CD4-positive, alpha-beta T cell treated with Interleukin-17A for 1 hour (primary cell): ENCODE data around the gene CFAP65.

Experiments used
- DNase-seq: peaks from one replicate; pipeline ENCODE4 v3.0.0-alpha.2; 2020

Gene CFAP65

DNA sequence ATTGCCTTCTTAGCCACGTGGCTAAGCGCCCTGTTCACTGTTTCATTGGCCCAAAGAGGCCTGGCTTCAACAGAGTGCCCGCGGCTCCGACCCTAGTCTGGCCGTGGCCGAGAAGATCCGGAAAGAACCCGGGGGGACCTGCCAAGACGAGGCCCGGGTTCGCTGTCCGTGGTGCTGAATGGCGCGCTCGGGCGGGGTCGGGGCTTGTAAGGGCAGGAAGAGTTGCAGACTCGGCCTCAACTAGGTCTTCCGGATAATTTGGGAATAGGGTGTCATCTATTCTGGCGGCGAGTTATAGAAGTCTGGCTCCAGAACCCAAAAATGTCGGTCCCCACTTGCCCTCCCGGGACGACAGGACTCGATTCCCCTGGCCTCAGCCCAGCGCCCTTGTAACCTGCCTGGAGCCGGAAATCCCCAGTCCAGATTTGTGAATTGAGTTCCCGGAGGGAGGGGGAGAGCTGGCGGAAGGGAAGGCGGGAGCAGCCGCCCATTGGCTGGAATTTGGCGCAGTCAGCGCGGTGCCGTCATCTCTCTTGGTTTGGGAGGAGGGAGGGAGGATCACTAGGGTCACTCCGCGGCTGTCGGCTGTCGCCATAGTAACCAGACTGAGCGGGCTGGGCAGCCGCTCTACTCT, 78.3 kb downstream of the CFAP65 start:
- peak; percentile 43 for DNase-seq

DNA sequence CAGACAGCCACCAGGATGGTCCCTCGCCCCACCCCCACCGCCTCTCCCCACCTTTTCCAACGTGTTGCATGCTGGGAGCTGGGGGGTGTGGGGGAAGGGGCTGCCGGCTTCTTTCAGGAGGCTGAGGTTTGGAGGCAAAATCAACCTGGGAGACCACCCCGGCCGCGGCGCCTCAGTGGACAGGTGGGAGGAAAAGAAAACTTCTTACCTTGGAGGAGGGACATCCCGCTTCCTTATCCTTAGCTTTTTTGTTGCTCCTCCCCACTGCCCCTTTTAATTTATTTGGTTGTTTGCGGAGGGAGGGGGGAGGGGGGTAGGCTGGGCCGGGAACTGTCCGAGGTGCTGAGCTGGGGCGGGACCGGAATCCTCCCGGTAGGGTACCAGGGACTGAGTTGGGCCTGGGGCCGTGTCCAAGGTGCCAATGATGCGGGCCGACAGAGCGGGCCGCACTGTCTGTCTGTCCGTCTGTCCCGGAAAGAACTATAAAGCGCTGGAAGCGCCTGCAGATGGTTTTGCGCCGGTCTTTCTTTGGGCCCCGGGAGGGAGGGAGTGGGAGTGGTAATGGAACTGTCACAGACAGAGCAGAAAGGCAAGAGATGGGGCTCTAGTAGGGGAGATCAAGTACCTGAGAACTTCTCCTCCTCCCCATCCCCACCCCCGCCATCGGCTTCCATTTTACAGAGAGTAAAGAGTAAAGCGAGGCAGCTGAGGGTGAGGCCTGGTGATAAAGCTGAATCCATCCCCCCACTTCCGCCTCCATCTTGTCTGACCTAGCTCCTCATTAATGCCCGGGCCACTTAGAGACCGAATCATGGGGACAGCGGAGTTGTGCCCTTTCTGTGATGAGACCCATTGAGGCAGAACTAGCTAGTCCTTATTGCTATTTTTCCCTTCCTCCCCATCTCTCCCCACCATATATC, 79.4 kb downstream of the CFAP65 start:
- no peak for DNase-seq

DNA sequence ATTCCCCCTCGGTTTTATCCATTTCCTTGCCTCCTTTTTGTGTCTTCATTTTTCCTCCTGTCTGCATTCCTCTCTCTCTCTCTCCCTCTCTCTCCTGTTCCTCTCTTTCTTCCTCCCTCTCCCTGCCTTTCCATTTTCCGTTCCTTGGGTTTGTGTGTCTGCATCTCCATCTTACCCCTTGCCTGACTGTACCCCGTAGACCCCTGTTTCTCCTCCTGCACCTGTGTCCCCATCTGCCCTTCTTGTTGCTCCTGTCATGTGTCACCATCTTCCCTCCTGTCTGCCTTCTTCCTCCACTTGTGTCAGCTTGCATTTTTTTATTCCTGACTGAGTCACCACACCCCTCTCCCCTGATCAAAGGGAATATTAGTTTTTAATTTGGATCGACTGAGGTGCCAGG, 80.1 kb downstream of the CFAP65 start:
- DNase-seq, result no peak

DNA sequence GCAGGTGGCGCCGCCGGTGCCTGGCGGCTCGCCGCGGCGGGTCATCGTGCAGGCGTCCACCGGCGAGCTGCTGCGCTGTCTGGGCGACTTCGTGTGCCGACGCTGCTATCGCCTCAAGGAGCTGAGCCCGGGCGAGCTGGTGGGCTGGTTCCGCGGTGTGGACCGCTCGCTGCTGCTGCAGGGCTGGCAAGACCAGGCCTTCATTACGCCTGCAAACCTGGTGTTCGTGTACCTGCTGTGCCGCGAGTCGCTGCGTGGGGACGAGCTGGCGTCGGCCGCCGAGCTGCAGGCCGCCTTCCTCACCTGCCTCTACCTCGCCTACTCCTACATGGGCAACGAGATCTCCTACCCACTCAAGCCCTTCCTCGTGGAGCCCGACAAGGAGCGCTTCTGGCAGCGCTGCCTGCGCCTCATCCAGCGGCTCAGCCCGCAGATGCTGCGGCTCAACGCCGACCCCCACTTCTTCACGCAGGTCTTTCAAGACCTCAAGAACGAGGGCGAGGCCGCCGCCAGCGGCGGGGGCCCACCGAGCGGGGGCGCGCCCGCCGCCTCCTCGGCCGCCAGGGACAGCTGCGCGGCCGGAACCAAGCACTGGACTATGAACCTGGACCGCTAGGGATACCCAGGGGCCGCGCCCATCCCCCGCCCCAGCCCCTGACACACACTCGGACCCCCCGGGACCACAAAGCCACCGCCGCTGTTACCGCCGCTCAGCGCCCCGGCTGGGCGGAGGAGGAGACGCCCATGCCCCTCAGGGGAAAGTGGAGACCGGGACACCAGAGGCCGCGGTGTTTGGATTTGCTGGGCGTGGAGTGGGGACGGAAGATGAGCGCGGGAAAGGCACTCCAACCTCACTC, 80.8 kb downstream of the CFAP65 start:
- DNase-seq, result no peak

DNA sequence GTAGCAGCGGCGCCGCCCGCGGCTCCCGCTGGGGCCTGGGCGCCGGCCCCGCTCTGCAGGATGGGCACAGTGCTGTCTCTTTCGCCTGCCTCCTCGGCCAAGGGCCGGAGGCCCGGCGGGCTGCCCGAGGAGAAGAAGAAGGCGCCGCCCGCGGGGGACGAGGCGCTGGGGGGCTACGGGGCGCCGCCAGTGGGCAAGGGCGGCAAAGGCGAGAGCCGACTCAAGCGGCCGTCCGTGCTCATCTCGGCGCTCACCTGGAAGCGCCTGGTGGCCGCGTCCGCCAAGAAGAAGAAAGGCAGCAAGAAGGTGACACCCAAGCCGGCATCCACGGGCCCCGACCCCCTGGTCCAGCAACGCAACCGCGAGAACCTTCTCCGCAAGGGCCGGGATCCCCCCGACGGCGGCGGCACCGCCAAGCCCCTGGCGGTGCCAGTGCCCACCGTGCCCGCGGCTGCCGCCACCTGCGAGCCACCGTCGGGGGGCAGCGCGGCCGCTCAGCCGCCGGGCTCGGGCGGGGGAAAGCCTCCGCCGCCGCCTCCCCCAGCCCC, 81.5 kb downstream of the CFAP65 start:
- no peak for DNase-seq

DNA sequence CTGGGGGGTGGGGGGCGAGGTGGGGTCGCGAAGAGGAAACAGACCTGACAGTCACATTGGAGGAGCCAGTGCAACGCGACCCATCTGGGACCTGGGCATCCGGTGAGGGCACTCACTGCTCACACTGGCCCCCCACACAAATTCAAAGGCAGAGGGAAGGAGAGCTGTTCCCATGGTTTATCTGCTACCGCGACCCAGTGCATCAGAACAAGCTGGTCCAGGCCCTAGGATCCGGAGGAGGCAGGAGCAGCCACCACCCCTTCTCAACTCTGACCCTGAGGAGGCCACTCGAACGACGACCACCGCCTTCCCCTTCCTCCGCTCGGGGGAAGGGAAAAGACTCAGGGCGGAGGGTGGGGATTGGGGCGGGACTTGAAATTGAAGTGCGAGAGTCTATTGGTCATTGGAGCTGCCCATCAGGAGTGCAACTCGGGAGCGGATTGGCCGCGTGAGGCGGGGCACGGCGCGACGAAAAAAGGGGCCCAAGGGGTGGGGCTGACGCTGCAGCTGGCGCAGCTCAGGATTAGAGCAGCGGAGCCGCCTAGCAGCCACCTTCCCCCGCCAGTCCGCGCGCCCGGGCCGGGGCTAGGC, 82.1 kb downstream of the CFAP65 start, which contains the start of gene CDK5R2:
Gene CDK5R2 (plus strand): TSS at position 526 of the 591 bp plus-strand sequence. CDS start 155 bp downstream, outside the sequence.
- DNase-seq, result peak; percentile 71

DNA sequence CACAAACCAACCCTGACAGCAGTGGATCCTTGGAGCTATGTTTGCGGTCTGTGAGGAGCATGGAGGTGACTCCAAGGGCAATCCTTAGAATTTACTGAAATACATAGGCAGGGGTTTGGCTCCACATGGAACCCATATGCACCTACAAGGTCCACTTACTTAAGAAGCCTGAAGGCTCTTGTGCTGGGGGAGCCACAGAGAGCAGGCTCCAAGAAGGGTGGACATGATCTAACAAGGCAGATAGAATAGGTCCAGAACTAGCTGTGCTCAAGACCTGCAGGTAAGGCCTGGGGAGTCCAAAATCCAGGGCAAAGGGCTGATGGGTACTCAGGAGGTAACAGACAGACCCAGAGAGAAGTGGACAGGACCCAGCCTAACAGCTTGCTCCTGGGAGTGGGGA, 83.0 kb downstream of the CFAP65 start:
- DNase-seq, result no peak

DNA sequence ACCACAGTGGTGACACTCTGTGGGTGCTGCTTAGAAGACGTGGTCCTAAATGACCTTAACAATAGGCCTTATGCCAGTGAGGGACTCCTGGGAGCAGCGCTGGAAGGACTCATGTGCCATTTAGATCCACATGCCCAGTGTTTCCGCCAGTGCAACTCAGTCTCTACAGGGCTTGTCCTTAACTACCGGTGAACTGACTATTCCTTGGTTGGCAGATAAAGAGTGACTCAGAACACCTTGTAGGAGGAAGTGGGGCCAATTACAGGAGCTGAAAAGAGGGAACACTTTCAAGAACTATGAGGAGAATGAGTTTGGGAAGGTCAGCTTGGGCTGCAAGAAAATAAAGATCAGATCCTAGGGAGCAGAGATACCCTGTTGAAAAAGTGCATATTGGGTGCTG, 83.6 kb downstream of the CFAP65 start:
- DNase-seq, result no peak

DNA sequence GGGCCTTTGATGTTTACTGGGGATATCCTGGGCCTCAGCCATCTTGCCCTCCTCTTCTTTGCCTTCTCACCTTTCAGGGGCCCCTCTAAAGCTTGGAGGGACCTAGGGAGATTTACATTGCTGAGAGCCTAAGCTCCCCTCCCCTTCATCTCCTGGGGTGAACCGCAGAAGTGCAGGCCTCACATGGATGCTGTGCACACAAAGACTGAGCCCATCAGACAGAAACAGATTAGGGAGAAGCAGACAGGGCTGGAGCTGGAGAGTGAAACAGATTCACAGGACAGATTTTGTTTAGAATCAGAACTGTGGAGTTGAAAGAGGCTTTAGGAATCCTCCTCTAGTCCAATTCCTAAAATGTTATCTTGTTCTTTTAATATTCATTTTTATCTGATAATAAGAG, 85.3 kb downstream of the CFAP65 start:
- no peak for DNase-seq

DNA sequence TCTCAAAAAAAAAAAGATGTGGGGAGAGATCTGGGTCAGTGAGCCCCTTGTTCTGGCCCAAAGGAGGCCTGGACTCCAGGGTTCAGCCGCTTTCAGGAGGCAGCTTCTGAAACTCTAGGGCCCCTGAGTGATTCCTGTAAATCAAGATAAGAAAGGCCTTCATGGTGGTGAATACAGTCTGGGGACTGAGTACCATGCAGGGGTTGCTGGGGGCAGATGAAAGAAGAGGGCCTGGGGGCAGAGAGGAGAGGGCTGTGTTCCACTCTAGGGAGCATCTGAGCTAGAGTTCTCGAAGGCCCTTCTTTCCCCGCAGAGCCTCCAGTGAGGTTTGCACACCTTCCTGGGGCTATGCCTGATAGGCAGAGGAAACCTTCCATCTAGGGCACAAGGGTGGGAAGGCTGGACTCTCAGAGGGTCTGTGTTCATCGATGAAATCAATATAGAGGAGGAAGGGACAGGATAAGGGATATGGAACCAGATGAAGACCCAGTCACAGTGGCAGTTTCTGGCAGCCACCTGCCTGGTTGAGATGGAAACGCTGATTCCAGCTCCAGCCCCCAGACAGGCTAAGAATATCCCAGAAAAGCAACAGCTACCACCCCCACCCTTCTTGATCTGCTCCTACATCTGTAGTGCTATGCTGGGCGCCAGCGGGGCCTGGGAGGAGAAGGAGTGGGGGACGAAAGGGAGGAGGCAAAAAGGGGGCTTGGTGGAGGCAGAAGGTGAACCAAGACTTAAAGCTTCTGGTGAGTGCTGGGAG, 86.6 kb downstream of the CFAP65 start:
- DNase-seq, result no peak

DNA sequence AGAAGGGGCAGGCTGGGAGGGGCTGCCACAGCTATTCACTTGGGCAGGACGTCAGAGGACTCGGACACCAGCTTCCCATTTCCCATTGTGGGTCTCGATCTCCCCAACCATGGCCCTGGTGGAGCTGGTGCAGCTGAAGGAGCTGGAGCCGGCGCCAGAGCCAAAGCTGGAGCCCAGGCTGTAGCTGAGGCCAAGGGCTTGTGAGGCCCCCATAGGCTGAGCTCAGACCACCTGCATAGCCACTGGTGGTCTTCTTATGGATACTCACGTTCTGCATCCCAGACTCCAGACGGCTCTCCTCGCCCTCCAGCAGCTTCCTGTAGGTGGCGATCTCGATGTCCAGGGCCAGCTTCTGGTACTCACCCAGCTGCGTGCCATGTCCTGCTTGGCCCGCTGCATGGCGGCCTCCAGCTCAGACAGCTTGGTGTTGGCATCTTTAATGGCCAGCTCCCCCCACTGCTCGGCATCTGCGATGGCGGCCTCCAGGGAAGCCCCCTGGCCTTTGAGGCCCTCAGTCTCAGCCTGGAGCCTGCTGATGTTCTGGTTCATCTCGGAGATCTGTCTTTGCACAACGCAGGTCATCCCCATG, 87.9 kb downstream of the CFAP65 start:
- no peak for DNase-seq
